Measurements from ENCODE around the gene TIAM2. TPM values are rescaled to one million over a fixed set of nuclear protein-coding genes. Genes with fewer than 3 reads are reported as not detected.
A peak's percentile ranks its signal among the peaks of the same experiment; 100 is the strongest.

The TIAM2 gene
- 1 to 10 TPM; 2.0 to 9.2 (median 3.4) TPM for total RNA-seq
- 1 to 10 TPM; 2.1 to 4.3 TPM for polyA plus RNA-seq

- H3K4me1 ChIP-seq, result no peaks in the 10 kb centered on the region
- FAIRE-seq (no peak), DNase-seq (peak in 2 of 6 donors; percentile 65 to 70), ATAC-seq (peak in 3 of 4 donors; percentile 50 to 73 (median 71))
- H3K27ac ChIP-seq, result peak within 1 kb of the TSS in 1 of 4 donors; percentile 38
- H3K4me3 ChIP-seq, result peak within 1 kb of the TSS; percentile 26 to 53 (median 36)
- no peaks in the 10 kb centered on the region for H3K9me3 ChIP-seq
- no peaks in the 10 kb centered on the region for H3K36me3 ChIP-seq
- intact Hi-C loops (cut with DNase I), result no loop called here
- WGBS, 2 donors, result 0 to 1% methylated on average over 51 to 102 of the region's 102 CpGs
- peaks cover 0 to 6% (median 0%) of the 10 kb centered on the region in 4 donors for H3K27me3 ChIP-seq
- TF ChIP-seq CTCF (IDR thresholded peaks at IDR 0.05), result no peak
Observed at GRCh38 chr6:154995254-154996015, at the start of gene TIAM2. Gene TIAM2, plus strand, starts transcription at chr6:154995315. Its CDS starts 133,909 bp downstream, at chr6:155129224.

GRCh38 chr6:154950979-154951344 lies 44.2 kb upstream of the TIAM2 start:
- H3K4me1 ChIP-seq, result no peaks in the 10 kb centered on the region
- WGBS, 2 donors, result 86 to 95% methylated on average over 7 of the region's 7 CpGs
- intact Hi-C loops (cut with DNase I), result no loop called here
- H3K27ac ChIP-seq, result no peak overlapping the region
- H3K27me3 ChIP-seq, result no peaks in the 10 kb centered on the region
- no peak for TF ChIP-seq CTCF (IDR thresholded peaks at IDR 0.05)
- no peak overlapping the region for H3K4me3 ChIP-seq
- DNase-seq (no peak), FAIRE-seq (no peak), ATAC-seq (no peak)
- H3K9me3 ChIP-seq, result no peaks in the 10 kb centered on the region
- H3K36me3 ChIP-seq, result no peaks in the 10 kb centered on the region

GRCh38 chr6:154951345-154952200 lies 43.5 kb upstream of the TIAM2 start:
- no peak overlapping the region for H3K27ac ChIP-seq
- TF ChIP-seq CTCF (IDR thresholded peaks at IDR 0.05), result no peak
- no peaks in the 10 kb centered on the region for H3K36me3 ChIP-seq
- no peak for DNase-seq
- FAIRE-seq, result no peak
- H3K4me1 ChIP-seq, result no peaks in the 10 kb centered on the region
- ATAC-seq, result peak in 1 of 4 donors; percentile 27
- H3K9me3 ChIP-seq, result no peaks in the 10 kb centered on the region
- no peaks in the 10 kb centered on the region for H3K27me3 ChIP-seq
- WGBS, 2 donors, result 69 to 76% methylated on average over 10 of the region's 10 CpGs
- no peak overlapping the region for H3K4me3 ChIP-seq
- intact Hi-C loops (cut with DNase I), result no loop called here

GRCh38 chr6:154953644-154954043 lies 41.5 kb upstream of the TIAM2 start:
- ATAC-seq, result no peak
- no peaks in the 10 kb centered on the region for H3K36me3 ChIP-seq
- no peak overlapping the region for H3K4me3 ChIP-seq
- 94 to 95% methylated on average over 11 of the region's 11 CpGs for WGBS, 2 donors
- no peak for FAIRE-seq
- H3K9me3 ChIP-seq, result no peaks in the 10 kb centered on the region
- no peak for TF ChIP-seq CTCF (IDR thresholded peaks at IDR 0.05)
- H3K27ac ChIP-seq, result no peak overlapping the region
- no peak for DNase-seq
- no peaks in the 10 kb centered on the region for H3K27me3 ChIP-seq
- no peaks in the 10 kb centered on the region for H3K4me1 ChIP-seq
- intact Hi-C loops (cut with DNase I), result no loop called here

All from pancreas (tissue), 10 donors.